HG03064 (cell line): ENCODE measurements around the gene WNT7B.

Experiments used
- ATAC-seq: cut with Tn5 transposase; IDR thresholded peaks from one replicate; pipeline ENCODE4 v1.9.1; 2021; ENCODE audit warnings: low read depth; ENCODE audit not compliant: unreplicated experiment

WNT7B gene

GRCh38 chr22:45997077-45997776 lies 20.3 kb upstream of the WNT7B start:
- no peak for ATAC-seq

- no peak for ATAC-seq
Measured at GRCh38 chr22:45996241-45997076, 19.5 kb upstream of the WNT7B start.

GRCh38 chr22:45995405-45996101 lies 18.6 kb upstream of the WNT7B start:
- ATAC-seq, result no peak

GRCh38 chr22:45994491-45995404 lies 17.8 kb upstream of the WNT7B start:
- no peak for ATAC-seq

GRCh38 chr22:45993841-45994240 lies 16.9 kb upstream of the WNT7B start:
- no peak for ATAC-seq

DNA sequence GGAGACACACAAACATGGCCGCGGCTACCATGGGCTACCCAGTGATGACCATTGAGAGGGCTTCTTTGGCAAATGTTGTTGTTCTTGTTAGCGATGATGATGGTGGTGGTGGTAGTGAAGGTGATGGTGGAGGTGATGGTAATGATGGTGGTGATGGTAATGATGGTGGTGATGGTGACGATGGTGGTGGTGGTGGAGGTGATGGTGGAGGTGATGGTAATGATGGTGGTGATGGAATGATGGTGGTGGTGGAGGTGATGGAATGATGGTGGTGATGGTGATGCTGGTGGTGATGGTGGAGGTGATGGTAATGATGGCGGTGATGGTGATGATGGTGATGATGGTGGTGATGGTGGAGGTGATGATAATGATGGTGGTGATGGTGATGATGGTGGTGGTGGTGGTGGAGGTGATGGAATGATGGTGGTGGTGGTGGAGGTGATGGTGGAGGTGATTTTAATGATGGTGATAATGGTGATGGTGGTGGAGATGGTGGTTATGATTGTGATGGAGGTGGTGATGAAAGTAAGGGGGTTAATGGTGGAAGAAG lies 16.3 kb upstream of the WNT7B start:
- ATAC-seq, result no peak

DNA sequence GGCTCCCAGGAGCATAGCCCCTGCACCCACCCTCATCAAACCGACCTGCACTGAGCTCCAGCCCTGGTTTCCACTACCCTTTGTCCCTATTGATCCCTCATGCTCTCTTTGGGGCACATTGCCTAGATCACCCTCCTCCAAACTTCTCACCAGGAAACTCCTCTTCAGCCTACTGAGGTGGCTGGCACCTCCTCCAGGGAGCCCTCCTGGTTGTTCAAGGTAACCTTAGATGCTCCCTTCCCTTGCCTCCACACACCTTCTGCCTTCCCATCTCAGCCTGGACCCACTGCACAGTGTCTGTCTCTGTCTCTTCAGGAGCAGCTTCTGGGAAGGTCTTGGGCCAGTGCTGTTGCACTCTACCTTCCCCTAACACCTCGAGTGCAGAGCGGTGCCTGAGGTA lies 15.8 kb upstream of the WNT7B start:
- ATAC-seq, result no peak

DNA sequence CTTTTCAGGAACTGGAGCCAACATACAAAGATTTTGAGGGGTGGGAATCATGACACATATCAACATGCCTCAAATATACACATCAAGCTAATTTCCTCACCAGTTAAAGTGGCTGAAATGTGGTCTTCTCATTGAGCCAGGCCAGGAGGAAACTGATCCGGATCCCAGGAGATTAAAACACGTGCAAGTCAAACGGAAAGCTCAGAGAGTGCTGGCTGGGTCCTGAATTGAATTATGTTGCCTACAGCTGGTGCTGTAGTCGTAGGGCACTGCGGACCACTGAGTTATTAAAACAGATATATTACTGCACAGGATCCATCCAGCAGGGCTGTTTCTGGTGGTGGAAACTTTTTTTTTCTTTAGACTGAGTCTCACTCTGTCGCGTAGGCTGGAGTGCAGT lies 14.1 kb upstream of the WNT7B start:
- no peak for ATAC-seq

- no peak for ATAC-seq
Measured at GRCh38 chr22:45987136-45987861, 10.3 kb upstream of the WNT7B start.

DNA sequence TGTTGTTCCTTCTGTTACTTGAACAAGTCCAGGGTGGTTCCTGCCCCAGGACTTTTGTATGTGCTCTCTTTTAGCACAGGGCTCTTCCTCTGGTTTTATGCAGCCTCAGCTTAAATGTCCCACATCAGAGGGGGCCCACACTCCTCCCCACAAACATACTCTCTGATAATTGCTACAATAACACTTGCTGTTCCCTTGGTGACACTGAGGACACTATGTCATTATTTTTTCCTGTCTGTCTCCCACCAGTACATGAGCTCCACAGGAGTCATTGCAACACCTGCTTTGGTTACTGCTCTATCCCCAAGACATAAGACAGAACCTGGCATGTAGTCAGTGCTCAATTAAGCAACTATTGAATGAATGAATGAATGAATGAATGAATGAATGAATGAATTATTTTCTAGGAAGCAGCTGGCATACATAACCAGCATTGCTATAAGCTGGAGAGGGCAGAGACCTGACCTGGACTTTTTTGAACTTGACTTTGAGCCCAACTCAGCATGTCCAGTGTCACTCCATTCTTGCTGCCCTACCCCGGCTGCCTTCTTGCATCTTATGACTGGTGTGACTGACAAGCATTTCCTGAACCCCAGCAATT lies 7.5 kb upstream of the WNT7B start:
- no peak for ATAC-seq

DNA sequence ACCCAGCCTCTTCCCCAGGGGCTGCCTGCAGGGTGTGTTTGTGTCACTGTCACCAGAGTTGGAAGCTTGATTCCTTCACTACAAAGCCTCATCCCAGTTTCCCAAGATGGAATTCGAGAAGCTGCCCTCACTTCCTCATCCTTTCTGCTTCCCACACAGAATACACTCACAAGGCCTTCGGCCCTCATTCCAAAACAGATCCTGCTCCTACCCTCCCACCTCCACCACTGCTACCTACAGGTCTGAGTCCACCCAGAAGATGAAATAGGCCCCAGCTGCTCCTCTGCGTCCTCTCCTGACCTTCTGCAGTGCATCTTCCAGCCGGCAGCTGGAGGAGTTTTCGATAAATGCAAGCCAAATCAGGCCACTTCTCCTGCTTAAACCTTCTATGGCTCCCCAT lies 6.8 kb upstream of the WNT7B start:
- no peak for ATAC-seq

DNA sequence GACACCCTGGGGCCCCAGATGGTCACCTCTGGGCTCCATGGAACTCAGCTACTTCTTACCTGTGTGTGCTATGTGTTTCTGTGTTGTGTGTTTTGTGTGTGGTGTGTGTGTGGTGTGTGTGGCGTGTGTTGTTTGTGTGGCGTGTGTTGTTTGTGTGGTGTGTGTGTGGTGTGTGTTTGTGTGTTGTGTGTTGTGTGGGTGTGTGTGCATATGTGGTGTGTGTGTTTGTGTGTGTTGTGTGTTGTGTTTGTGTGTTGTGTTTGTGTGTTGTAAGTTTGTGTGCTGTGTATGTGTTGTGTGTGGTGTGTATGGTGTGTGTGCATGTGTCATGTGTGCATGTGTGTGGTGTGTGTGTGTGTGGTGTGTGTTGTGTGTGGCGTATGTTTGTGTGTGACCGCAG lies 3.8 kb upstream of the WNT7B start:
- no peak for ATAC-seq

DNA sequence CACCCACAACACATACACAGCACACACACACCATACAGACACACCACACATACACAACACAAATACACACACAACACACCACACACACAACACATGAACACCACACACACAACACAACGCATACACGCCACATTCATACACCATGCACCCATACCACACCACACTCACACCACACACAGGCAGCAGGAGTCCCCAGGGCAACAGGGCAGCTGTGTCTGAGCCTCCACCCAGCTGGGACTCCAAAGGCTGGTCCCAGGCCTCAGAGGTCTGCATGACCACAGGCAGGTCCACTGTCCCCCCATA lies 3.3 kb upstream of the WNT7B start:
- ATAC-seq, result no peak

DNA sequence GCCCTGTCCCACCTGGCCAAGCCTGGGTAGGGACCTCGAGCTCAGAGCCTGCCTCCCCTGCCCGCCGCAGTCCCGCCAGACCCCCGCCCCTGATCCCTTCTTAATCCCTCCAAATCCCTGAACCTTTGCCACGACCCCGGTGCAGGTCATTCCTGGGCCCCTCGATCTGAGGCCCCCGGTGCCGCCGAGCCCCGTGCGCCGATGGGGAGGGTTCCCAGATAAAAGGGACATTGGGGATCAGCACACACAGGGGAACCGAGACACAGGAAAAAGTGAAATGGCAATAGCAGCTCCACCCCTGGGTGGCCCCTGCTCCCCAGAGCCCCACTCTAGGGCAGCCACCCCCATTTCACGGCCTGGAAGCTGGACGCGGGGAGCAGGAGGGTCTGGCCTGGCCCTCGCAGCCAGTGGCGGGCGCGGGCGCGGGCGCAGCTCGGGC lies 1.3 kb upstream of the WNT7B start:
- ATAC-seq, result no peak

DNA sequence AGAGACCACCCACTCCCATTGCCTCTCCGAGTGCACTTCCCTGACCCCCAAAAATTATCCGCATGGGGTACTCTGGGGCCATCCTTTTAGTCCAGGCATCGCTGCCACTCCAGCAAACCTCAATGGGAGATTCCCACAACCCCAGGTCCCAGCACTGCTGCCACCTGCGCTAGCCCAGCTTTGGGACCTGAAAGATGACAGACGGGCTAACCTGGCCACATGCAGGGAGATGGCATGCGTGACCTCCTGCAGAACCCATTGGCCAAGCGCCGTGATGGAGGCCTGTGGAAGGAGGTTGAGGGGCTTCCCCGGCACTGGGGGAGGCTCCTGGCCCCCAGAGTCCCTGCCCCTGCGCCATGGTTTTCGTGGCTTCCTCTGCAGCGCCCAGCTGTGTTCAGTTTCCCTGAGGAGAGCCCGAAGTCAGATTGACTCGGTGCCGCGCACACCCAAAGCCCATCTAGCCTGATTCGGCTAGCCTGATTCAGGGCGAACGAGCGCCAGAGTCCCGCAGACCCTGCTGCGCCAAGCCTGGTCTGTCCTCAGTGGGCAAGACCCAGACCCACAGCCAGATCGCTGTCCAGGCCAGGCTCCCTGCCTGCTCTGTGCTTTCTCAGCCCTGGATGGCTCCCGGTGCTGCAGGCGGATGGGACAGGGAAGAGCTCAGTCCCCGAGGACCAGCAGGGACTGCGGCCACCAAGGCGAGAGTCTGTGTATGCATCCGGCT lies 751 bp upstream of the WNT7B start:
- no peak for ATAC-seq

- ATAC-seq, result no peak
Measured at GRCh38 chr22:45976254-45977002, 534 bp downstream of the WNT7B start.

GRCh38 chr22:45975164-45976161 lies 1.5 kb downstream of the WNT7B start:
- no peak for ATAC-seq
